GM19463 (cell line): Measurements from ENCODE around the gene TTC34.

Source experiments
- ATAC-seq: cut with Tn5 transposase; IDR thresholded peaks from one replicate; pipeline ENCODE4 v1.9.1; 2021; ENCODE audit warnings: mild to moderate bottlenecking, moderate library complexity; ENCODE audit not compliant: unreplicated experiment

The TTC34 gene

GRCh38 chr1:2829846-2830615 lies 28.5 kb upstream of the TTC34 start:
- no peak for ATAC-seq

- ATAC-seq, result no peak
Measured at GRCh38 chr1:2828586-2829250, 27.2 kb upstream of the TTC34 start.

- no peak for ATAC-seq
Measured at GRCh38 chr1:2826736-2827292, 25.3 kb upstream of the TTC34 start.

- ATAC-seq, result no peak
Measured at GRCh38 chr1:2826316-2826715, 24.8 kb upstream of the TTC34 start.

GRCh38 chr1:2825487-2826189 lies 24.1 kb upstream of the TTC34 start:
- ATAC-seq, result no peak

GRCh38 chr1:2824999-2825398 lies 23.5 kb upstream of the TTC34 start:
- no peak for ATAC-seq

- no peak for ATAC-seq
Measured at GRCh38 chr1:2823921-2824610, 22.6 kb upstream of the TTC34 start.

- ATAC-seq, result no peak
Measured at GRCh38 chr1:2822621-2823145, 21.2 kb upstream of the TTC34 start.

GRCh38 chr1:2821966-2822620 lies 20.6 kb upstream of the TTC34 start:
- no peak for ATAC-seq

GRCh38 chr1:2821373-2821955 lies 20.0 kb upstream of the TTC34 start:
- no peak for ATAC-seq

GRCh38 chr1:2820731-2821372 lies 19.4 kb upstream of the TTC34 start:
- ATAC-seq, result no peak

- ATAC-seq, result no peak
Measured at GRCh38 chr1:2819831-2820730, 18.6 kb upstream of the TTC34 start.

- ATAC-seq, result no peak
Measured at GRCh38 chr1:2819429-2819828, 17.9 kb upstream of the TTC34 start.

GRCh38 chr1:2817784-2818564 lies 16.5 kb upstream of the TTC34 start:
- no peak for ATAC-seq

GRCh38 chr1:2816786-2817185 lies 15.3 kb upstream of the TTC34 start:
- ATAC-seq, result no peak

- no peak for ATAC-seq
Measured at GRCh38 chr1:2815551-2815950, 14.1 kb upstream of the TTC34 start.

GRCh38 chr1:2814511-2815075 lies 13.1 kb upstream of the TTC34 start:
- no peak for ATAC-seq
